GM18499 (cell line): ENCODE data around the gene FZR1.

Experiments
- ATAC-seq: cut with Tn5 transposase; IDR thresholded peaks from one replicate; pipeline ENCODE4 v1.9.1; 2021; ENCODE audit warnings: moderate number of reproducible peaks; ENCODE audit not compliant: insufficient read depth, unreplicated experiment

Gene FZR1

GRCh38 chr19:3471954-3472655 lies 34.0 kb upstream of the FZR1 start:
- ATAC-seq: no peak

- no peak for ATAC-seq
Measured at GRCh38 chr19:3474010-3474409, 32.1 kb upstream of the FZR1 start.

GRCh38 chr19:3474614-3475013 lies 31.5 kb upstream of the FZR1 start:
- no peak for ATAC-seq

- no peak for ATAC-seq
Measured at GRCh38 chr19:3475449-3475848, 30.7 kb upstream of the FZR1 start.

GRCh38 chr19:3476830-3477229 lies 29.3 kb upstream of the FZR1 start:
- ATAC-seq: no peak

- no peak for ATAC-seq
Measured at GRCh38 chr19:3477506-3477905, 28.6 kb upstream of the FZR1 start.

GRCh38 chr19:3477951-3478350 lies 28.2 kb upstream of the FZR1 start:
- ATAC-seq: no peak

GRCh38 chr19:3478409-3479176 lies 27.5 kb upstream of the FZR1 start:
- ATAC-seq: no peak

- no peak for ATAC-seq
Measured at GRCh38 chr19:3479177-3479833, 26.8 kb upstream of the FZR1 start.

- no peak for ATAC-seq
Measured at GRCh38 chr19:3479834-3480215, 26.3 kb upstream of the FZR1 start.

GRCh38 chr19:3480383-3481091 lies 25.6 kb upstream of the FZR1 start, which contains the start of gene SMIM24:
SMIM24 (minus strand) TSS chr19:3480525; CDS start chr19:3480463, 62 bp downstream.
- ATAC-seq: no peak

GRCh38 chr19:3481241-3482090 lies 24.6 kb upstream of the FZR1 start:
- ATAC-seq: no peak

- no peak for ATAC-seq
Measured at GRCh38 chr19:3482507-3483225, 23.4 kb upstream of the FZR1 start.

GRCh38 chr19:3483226-3483628 lies 22.9 kb upstream of the FZR1 start, which contains the start of gene SMIM44:
SMIM44 (minus strand) TSS chr19:3483441; CDS start chr19:3483403, 38 bp downstream.
- no peak for ATAC-seq

- ATAC-seq: no peak
Measured at GRCh38 chr19:3491396-3492119, 14.6 kb upstream of the FZR1 start.

GRCh38 chr19:3492131-3492839 lies 13.8 kb upstream of the FZR1 start:
- ATAC-seq: no peak

- ATAC-seq: no peak
Measured at GRCh38 chr19:3492919-3493318, 13.2 kb upstream of the FZR1 start.

- ATAC-seq: no peak
Measured at GRCh38 chr19:3493651-3494050, 12.5 kb upstream of the FZR1 start.
